ENCODE data around the gene MIPEP.

DNA sequence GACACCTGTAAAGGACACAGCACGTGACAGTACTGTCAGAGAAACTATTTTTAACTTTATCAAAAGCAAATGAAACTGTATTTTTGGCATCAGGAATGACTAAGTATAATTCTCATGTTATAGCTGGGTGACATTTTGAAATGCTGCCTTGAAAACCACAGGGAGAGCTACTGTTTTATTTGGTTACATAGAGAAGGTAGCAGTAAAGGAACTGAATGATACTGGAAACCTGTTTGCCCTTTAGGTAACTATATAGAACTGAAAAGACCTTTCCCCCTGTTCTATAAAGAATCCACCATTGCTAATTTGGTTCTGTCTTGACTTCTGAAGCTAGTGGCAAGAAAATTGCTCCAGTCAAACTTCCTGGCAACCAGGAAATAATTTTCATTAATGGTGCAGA, 39.1 kb downstream of the MIPEP start:
- TF ChIP-seq, protein P1, sequence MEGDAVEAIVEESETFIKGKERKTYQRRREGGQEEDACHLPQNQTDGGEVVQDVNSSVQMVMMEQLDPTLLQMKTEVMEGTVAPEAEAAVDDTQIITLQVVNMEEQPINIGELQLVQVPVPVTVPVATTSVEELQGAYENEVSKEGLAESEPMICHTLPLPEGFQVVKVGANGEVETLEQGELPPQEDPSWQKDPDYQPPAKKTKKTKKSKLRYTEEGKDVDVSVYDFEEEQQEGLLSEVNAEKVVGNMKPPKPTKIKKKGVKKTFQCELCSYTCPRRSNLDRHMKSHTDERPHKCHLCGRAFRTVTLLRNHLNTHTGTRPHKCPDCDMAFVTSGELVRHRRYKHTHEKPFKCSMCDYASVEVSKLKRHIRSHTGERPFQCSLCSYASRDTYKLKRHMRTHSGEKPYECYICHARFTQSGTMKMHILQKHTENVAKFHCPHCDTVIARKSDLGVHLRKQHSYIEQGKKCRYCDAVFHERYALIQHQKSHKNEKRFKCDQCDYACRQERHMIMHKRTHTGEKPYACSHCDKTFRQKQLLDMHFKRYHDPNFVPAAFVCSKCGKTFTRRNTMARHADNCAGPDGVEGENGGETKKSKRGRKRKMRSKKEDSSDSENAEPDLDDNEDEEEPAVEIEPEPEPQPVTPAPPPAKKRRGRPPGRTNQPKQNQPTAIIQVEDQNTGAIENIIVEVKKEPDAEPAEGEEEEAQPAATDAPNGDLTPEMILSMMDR (IDR thresholded peaks at IDR 0.05) = no peak
- no peak for TF ChIP-seq POLR2A (IDR thresholded peaks at IDR 0.05)

Data from thyroid gland (tissue), 4 donors.